Fibroblast of gingiva (primary cell): ENCODE results near the gene STARD10.
"Not testable (repeated sequence)": the region's sequence is repeated elsewhere in the genome, so short reads cannot be mapped to it uniquely, and the experiment has no call there.

ENCODE experiments used
- DNase-seq: peaks from one replicate; pipeline ENCODE4 v3.0.0-alpha.2; 2011; ENCODE audit warnings: low read depth

Gene STARD10

GRCh38 chr11:72807792-72808191, 13.9 kb upstream of the STARD10 start:
- no peak for DNase-seq

- DNase-seq, result peak; percentile 90
These were observed 13.3 kb upstream of the STARD10 start for GRCh38 chr11:72807021-72807693.

- DNase-seq, result not testable (repeated sequence)
These were observed 12.5 kb upstream of the STARD10 start for GRCh38 chr11:72806378-72806777.

- no peak for DNase-seq
These were observed 11.4 kb upstream of the STARD10 start for GRCh38 chr11:72805216-72805615.

GRCh38 chr11:72802822-72803221, 9.0 kb upstream of the STARD10 start:
- no peak for DNase-seq

GRCh38 chr11:72799441-72799840, 5.6 kb upstream of the STARD10 start:
- DNase-seq, result peak; percentile 24

- DNase-seq, result no peak
These were observed 4.5 kb upstream of the STARD10 start for GRCh38 chr11:72798361-72798760.

GRCh38 chr11:72793076-72793424, 797 bp downstream of the STARD10 start:
- DNase-seq, result no peak

- DNase-seq, result no peak
These were observed 1.3 kb downstream of the STARD10 start for GRCh38 chr11:72792437-72793021.

GRCh38 chr11:72791228-72791627, 2.6 kb downstream of the STARD10 start:
- not testable (repeated sequence) for DNase-seq

- no peak for DNase-seq
These were observed 4.2 kb downstream of the STARD10 start for GRCh38 chr11:72789493-72790131.

- DNase-seq, result no peak
These were observed 5.6 kb downstream of the STARD10 start for GRCh38 chr11:72788241-72788640.

GRCh38 chr11:72787216-72788104, 6.4 kb downstream of the STARD10 start:
- no peak for DNase-seq

GRCh38 chr11:72786305-72787215, 7.3 kb downstream of the STARD10 start:
- no peak for DNase-seq

- DNase-seq, result no peak
These were observed 9.2 kb downstream of the STARD10 start for GRCh38 chr11:72784662-72785061.

GRCh38 chr11:72783144-72783905, 10.5 kb downstream of the STARD10 start:
- DNase-seq, result no peak

GRCh38 chr11:72782081-72782920, 11.5 kb downstream of the STARD10 start:
- no peak for DNase-seq

GRCh38 chr11:72781313-72782080, 12.3 kb downstream of the STARD10 start:
- no peak for DNase-seq

- no peak for DNase-seq
These were observed 12.9 kb downstream of the STARD10 start for GRCh38 chr11:72781063-72781312.
